ENCODE results near the gene ZBTB3.
"Not testable (repeated sequence)": the region's sequence is repeated elsewhere in the genome, so short reads cannot be mapped to it uniquely, and the experiment has no call there.

Gene ZBTB3

GRCh38 chr11:62778441-62778840, 24.5 kb upstream of the ZBTB3 start:
- DNase-seq (ENCODE audit: low read depth): no peak
- no peak overlapping the region for H3K4me3 ChIP-seq (ENCODE audit: low read depth, low read length)
- no peak for TF ChIP-seq CTCF (IDR thresholded peaks at IDR 0.05; ENCODE audit: control insufficient read depth, extremely low read depth, insufficient read depth)

- TF ChIP-seq CTCF (IDR thresholded peaks at IDR 0.05; ENCODE audit: control insufficient read depth, extremely low read depth, insufficient read depth): no peak
- no peak overlapping the region for H3K4me3 ChIP-seq (ENCODE audit: low read depth, low read length)
- no peak for DNase-seq (ENCODE audit: low read depth)
Measured at GRCh38 chr11:62777389-62777788, 23.4 kb upstream of the ZBTB3 start.

- no peak for DNase-seq (ENCODE audit: low read depth)
- TF ChIP-seq CTCF (IDR thresholded peaks at IDR 0.05; ENCODE audit: control insufficient read depth, extremely low read depth, insufficient read depth): no peak
- no peak overlapping the region for H3K4me3 ChIP-seq (ENCODE audit: low read depth, low read length)
Measured at GRCh38 chr11:62775646-62776045, 21.7 kb upstream of the ZBTB3 start.

GRCh38 chr11:62774407-62774806, 20.4 kb upstream of the ZBTB3 start:
- no peak for DNase-seq (ENCODE audit: low read depth)
- TF ChIP-seq CTCF (IDR thresholded peaks at IDR 0.05; ENCODE audit: control insufficient read depth, extremely low read depth, insufficient read depth): no peak
- H3K4me3 ChIP-seq (ENCODE audit: low read depth, low read length): no peak overlapping the region

GRCh38 chr11:62771144-62772021, 17.4 kb upstream of the ZBTB3 start, which contains the start of gene TAF6L:
Gene TAF6L, plus strand, starts transcription at chr11:62771396. Its CDS starts 4,388 bp downstream, at chr11:62775784.
- no peak for TF ChIP-seq CTCF (IDR thresholded peaks at IDR 0.05; ENCODE audit: control insufficient read depth, extremely low read depth, insufficient read depth)
- H3K4me3 ChIP-seq (ENCODE audit: low read depth, low read length): peak within 1 kb of the TSS; percentile 75
- peak; percentile 94 for DNase-seq (ENCODE audit: low read depth)

GRCh38 chr11:62770778-62771143, 16.8 kb upstream of the ZBTB3 start:
- DNase-seq (ENCODE audit: low read depth): no peak
- TF ChIP-seq CTCF (IDR thresholded peaks at IDR 0.05; ENCODE audit: control insufficient read depth, extremely low read depth, insufficient read depth): no peak
- H3K4me3 ChIP-seq (ENCODE audit: low read depth, low read length): peak overlapping the region; percentile 75

GRCh38 chr11:62760867-62761227, 6.9 kb upstream of the ZBTB3 start:
- peak overlapping the region; percentile 87 for H3K4me3 ChIP-seq (ENCODE audit: low read depth, low read length)
- DNase-seq (ENCODE audit: low read depth): not testable (repeated sequence)
